ENCODE measurements around the gene COL6A5.

DNA sequence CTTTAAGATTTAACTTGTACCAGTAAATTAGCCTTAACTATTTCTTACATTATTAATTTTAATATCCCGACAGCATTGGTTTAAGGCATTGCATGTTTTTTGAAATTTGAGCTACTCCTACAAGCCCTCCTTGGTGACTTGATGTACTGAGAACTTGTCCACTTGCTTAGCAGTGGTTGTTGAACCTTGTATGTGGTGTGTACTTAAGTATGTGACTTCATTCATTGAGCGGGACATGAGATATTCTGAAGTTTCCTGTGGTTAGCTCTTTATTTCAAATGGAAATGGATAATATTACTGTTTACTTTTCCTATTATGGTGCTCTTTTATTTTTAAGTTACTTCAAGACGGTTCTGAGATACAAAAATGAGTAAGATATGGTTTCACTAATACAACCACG lies 3.6 kb upstream of the COL6A5 start:
- TF ChIP-seq, protein P1, sequence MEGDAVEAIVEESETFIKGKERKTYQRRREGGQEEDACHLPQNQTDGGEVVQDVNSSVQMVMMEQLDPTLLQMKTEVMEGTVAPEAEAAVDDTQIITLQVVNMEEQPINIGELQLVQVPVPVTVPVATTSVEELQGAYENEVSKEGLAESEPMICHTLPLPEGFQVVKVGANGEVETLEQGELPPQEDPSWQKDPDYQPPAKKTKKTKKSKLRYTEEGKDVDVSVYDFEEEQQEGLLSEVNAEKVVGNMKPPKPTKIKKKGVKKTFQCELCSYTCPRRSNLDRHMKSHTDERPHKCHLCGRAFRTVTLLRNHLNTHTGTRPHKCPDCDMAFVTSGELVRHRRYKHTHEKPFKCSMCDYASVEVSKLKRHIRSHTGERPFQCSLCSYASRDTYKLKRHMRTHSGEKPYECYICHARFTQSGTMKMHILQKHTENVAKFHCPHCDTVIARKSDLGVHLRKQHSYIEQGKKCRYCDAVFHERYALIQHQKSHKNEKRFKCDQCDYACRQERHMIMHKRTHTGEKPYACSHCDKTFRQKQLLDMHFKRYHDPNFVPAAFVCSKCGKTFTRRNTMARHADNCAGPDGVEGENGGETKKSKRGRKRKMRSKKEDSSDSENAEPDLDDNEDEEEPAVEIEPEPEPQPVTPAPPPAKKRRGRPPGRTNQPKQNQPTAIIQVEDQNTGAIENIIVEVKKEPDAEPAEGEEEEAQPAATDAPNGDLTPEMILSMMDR (IDR thresholded peaks at IDR 0.05) = no peak
- no peak for TF ChIP-seq POLR2A (IDR thresholded peaks at IDR 0.05)
